Measurements from ENCODE around the gene GRHL3. TPM values are rescaled to one million over a fixed set of nuclear protein-coding genes. Genes with fewer than 3 reads are reported as not detected.

The GRHL3 gene
- total RNA-seq, 1 donor = not detected

DNA sequence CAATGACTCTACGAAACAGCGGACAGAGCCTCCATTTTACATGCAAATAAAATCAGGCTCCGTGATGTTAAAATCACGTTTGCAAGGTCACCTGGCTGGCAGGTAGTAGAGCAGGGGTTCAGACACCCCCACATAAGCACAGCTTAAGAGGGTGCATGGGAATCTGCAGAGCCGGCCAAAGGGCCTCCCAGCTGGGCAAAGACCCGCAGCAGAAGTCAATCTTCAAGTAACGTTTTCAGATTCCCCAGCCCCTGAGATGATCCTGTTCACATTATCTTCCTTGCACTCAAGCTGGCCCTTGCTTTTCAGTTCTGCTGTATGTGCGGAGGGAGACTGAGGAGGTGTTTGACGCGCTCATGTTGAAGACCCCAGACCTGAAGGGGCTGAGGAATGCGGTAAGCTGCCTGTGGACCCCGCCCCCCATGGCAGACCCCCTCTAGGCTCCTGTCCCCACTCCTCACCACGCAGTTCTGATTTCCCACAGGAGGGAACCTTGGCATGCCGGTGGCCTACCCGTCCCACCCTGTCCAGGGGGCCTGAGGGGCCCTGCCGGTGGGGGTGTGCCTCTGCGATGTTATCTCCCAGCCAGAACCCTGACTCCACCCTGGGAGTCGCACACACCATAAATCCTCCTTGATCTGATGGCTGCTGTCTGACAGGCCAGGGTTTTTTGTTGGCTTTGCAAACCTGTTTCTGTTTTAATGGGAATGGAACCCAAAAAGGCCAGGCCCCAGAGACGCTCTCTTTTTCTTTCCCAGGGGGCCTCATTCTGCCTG, 28.2 kb downstream of the GRHL3 start:
- TF ChIP-seq, protein P1, sequence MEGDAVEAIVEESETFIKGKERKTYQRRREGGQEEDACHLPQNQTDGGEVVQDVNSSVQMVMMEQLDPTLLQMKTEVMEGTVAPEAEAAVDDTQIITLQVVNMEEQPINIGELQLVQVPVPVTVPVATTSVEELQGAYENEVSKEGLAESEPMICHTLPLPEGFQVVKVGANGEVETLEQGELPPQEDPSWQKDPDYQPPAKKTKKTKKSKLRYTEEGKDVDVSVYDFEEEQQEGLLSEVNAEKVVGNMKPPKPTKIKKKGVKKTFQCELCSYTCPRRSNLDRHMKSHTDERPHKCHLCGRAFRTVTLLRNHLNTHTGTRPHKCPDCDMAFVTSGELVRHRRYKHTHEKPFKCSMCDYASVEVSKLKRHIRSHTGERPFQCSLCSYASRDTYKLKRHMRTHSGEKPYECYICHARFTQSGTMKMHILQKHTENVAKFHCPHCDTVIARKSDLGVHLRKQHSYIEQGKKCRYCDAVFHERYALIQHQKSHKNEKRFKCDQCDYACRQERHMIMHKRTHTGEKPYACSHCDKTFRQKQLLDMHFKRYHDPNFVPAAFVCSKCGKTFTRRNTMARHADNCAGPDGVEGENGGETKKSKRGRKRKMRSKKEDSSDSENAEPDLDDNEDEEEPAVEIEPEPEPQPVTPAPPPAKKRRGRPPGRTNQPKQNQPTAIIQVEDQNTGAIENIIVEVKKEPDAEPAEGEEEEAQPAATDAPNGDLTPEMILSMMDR (IDR thresholded peaks at IDR 0.05; ENCODE audit: insufficient read depth, low read length) = no peak
- H3K4me3 ChIP-seq (ENCODE audit: low read depth, low read length) = no peak overlapping the region
- no peak for DNase-seq (ENCODE audit: low read depth)

- DNase-seq (ENCODE audit: low read depth) = no peak
- TF ChIP-seq, protein P1 (IDR thresholded peaks at IDR 0.05; ENCODE audit: insufficient read depth, low read length) = no peak
- H3K4me3 ChIP-seq (ENCODE audit: low read depth, low read length) = no peak overlapping the region
Measured at GRCh38 chr1:24348196-24348595, 29.0 kb downstream of the GRHL3 start.

- TF ChIP-seq, protein P1 (IDR thresholded peaks at IDR 0.05; ENCODE audit: insufficient read depth, low read length) = no peak
- DNase-seq (ENCODE audit: low read depth) = peak; percentile 6
- no peak overlapping the region for H3K4me3 ChIP-seq (ENCODE audit: low read depth, low read length)
Measured at GRCh38 chr1:24349891-24350290, 30.7 kb downstream of the GRHL3 start.

GRCh38 chr1:24351247-24351646, 32.1 kb downstream of the GRHL3 start:
- TF ChIP-seq, protein P1 (IDR thresholded peaks at IDR 0.05; ENCODE audit: insufficient read depth, low read length) = no peak
- no peak for DNase-seq (ENCODE audit: low read depth)
- H3K4me3 ChIP-seq (ENCODE audit: low read depth, low read length) = no peak overlapping the region

- H3K4me3 ChIP-seq (ENCODE audit: low read depth, low read length) = no peak overlapping the region
- peak; percentile 17 for DNase-seq (ENCODE audit: low read depth)
- TF ChIP-seq, protein P1 (IDR thresholded peaks at IDR 0.05; ENCODE audit: insufficient read depth, low read length) = no peak
Measured at GRCh38 chr1:24351918-24352627, 32.9 kb downstream of the GRHL3 start.

DNA sequence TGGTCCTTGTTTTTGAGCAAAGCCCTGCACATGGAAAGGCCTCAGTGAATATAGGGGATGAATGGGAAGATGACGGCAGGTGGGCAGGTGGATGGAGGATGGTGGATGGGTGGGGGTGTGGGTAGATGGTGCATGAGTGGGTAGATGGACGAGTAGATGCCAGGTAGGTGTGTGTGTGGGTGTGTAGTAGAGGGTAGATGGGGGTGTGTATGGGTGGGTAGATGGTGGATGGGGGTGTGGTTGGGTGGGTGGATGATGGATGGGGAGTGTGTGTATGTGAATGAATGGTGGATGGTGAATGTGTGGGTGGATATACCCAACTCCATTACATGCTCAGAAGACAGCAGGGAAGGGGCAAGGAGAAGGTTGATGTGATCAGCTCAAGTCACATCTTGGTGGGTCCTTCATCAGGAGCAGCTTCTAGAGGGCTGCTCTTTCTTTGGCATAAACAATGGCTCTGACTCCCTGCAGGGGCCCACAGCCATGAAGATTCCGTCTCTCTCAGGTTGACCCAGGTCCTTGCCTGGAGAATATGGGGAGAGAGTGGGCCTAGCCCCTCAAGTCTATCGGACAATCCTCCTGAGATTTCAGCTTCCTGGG, 34.2 kb downstream of the GRHL3 start:
- no peak overlapping the region for H3K4me3 ChIP-seq (ENCODE audit: low read depth, low read length)
- no peak for DNase-seq (ENCODE audit: low read depth)
- TF ChIP-seq, protein P1 (IDR thresholded peaks at IDR 0.05; ENCODE audit: insufficient read depth, low read length) = no peak
